GM12892 (cell line): ENCODE results near the gene FLII.

Source experiments
- DNase-seq: peaks from one replicate; pipeline ENCODE4 v3.0.0; 2011; ENCODE audit not compliant: insufficient read length
- FAIRE-seq: peaks from 2 replicates; lab custom pipeline; 2011; peaks lifted over from hg19 to GRCh38; lab: Jason Lieb, UNC
- POLR2A ChIP-seq: IDR thresholded peaks from 2 replicates; pipeline ENCODE4 v1.6.1; 2011; ENCODE audit warnings: low read depth, low read length, control low read depth
- POLR2AphosphoS5 ChIP-seq: IDR thresholded peaks from 2 replicates; pipeline ENCODE4 v1.6.1; 2011; ENCODE audit warnings: low read depth, low read length, control low read depth
- TAF1 ChIP-seq: IDR thresholded peaks from 2 replicates; pipeline ENCODE4 v1.6.1; 2011; ENCODE audit warnings: low read depth, mild to moderate bottlenecking, control low read depth, low read length, borderline replicate concordance

FLII gene

GRCh38 chr17:18257982-18258355 lies 569 bp downstream of the FLII start:
- FAIRE-seq (no peak), DNase-seq (peak; percentile 59)
- TF ChIP-seq POLR2AphosphoS5 (0 out of 2 replicates have a peak, but pooled peaks have one; percentile 17), POLR2A (0 out of 2 replicates have a peak, but pooled peaks have one; percentile 15), TAF1 (0 out of 2 replicates have a peak, but pooled peaks have one; percentile 33)

DNA sequence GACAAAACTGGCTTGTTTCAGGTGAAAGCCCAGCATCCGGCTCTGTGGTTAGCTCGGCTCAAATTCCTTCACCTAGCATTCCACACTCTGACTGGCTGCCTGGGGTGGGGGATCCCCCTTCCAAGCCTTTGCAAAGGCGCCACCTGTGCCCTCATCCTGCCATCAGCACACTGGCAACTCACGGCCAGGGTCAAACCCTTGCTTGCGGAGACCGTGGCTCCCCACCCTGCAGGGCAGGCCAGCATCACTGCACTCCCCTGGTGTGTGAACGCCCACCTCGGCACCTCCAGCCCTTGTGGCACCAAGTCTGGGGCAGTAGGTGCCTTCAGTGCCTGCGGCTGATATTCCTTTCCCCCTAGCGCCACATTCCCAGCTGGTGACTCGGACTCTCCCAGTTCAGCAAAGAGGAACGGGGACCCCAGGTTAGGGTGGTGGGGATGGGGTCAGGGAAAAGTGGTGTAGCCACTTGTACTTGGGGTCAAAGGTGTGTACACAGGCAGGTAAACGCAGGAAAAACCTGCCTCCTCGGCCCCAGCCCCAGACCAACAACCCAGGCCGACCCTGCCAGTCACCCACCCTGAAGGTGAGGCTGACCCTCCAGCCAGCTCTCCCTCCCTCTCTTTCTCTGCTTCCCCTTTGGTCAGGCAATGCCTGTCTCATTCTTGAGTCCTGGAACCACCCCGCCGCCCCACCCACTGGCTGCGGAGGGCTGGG lies 1.1 kb downstream of the FLII start:
- FAIRE-seq = peak; percentile 87
- DNase-seq = no peak
- TF ChIP-seq TAF1 (no peak), POLR2A (no peak), POLR2AphosphoS5 (no peak)

DNA sequence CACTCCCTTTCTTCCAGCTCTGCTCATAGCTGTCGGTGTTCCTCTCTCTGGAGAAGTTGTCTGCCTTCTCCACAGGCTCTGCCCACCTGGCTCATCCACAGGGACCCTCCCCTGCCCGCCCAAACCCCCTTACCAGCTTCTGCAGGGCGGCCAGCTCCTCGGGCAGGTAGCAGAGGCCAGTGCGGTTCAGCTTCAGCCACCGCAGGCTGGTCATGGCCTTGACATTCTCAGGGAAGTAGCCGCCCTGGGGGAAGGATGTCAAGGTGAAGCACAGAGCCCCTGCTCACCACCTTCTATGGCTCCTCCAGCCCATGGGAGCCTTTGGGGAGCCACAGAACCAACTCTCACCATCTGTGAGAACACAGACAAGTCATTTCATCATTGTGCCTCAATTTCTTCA lies 1.8 kb downstream of the FLII start:
- DNase-seq (no peak), FAIRE-seq (no peak)
- TF ChIP-seq POLR2A (no peak), POLR2AphosphoS5 (no peak), TAF1 (no peak)

GRCh38 chr17:18256351-18256750 lies 2.2 kb downstream of the FLII start:
- DNase-seq (no peak), FAIRE-seq (no peak)
- TF ChIP-seq POLR2AphosphoS5 (no peak), POLR2A (no peak), TAF1 (no peak)

DNA sequence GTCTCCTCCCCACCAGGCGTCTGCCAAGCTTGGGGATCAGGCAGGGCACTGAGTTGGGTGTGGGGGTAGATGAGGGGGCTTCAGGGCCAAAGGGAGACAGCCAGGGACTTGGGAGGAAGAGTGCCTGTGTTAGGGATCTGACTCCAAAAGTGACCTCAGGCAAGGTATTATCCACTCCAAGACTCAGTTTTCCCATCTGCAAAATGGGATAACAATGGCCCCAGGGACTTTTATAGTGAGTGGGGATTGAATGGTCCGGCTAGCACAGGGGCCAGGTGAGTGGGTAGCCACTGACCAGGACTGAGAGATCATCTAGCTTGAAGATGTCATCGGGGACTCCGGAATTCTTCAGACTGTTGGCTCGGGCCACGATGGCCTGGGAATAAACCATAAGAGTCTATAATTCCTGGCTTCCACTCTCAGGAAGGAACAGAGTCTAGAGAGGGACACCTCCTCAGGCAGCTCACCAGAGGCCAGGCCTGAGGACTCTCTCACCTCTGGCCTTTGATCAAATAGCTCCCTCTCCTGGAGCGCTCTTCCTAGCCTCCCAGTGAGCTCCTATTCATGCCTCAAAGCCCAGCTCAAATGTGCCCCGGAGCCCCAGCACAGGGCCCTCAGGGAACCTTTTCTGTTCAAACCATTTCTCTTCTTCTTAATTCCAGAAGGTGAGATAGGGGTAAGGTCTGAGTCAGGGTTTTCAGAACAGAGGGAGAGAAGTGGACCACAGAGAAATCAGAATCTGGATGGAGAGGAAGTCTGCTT lies 3.5 kb downstream of the FLII start:
- DNase-seq (no peak), FAIRE-seq (no peak)
- TF ChIP-seq POLR2A (no peak), POLR2AphosphoS5 (no peak), TAF1 (no peak)

DNA sequence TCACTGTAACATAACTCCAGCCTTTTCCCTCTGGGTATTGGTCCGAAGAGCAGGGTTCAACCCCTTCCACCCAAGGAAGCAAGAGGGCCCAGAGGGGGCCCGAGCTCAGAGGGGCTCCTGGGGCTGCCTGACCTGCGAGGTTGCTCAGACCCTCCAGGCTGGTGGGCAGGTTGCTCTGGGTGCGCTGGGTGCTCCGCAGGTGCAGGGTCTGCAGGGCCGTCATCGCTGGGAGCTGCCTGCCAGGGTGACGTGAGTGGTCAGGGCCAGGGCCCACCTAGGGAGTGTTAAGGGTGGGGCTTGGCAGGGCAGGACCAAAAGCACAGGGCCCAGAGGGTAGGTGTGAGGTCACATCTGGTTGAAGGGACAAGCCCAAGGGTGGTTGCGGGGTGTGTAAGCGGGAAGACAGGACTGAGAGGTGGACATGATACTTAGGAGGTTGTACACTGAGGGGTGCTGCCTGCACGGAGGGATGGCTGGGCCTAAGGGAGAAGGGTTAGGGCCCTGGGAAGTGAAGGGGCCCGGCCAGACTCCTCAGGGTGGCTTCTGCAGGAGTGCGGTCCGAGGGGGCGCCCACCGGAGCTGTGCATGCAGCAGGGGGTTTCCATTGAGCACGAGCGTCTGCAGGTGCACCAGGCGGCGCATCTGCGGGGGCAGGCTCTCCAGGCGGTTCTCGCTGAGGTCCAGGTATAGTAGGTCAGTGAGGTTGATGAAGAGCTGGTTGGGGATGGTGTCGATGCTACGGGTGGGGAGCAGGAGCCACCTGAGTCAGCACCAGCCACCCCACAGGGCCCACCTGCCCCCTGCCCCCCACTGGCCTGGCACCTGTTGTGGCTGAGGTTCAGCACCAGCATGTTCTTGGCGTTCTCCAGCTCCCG lies 4.4 kb downstream of the FLII start:
- TF ChIP-seq POLR2AphosphoS5 = no peak
- TF ChIP-seq TAF1 = no peak
- no peak for TF ChIP-seq POLR2A
- DNase-seq (no peak), FAIRE-seq (no peak)

- DNase-seq = no peak
- FAIRE-seq = no peak
- TF ChIP-seq POLR2AphosphoS5 (no peak), POLR2A (no peak), TAF1 (no peak)
Measured at GRCh38 chr17:18253187-18253884, 5.2 kb downstream of the FLII start.

- FAIRE-seq (no peak), DNase-seq (no peak)
- no peak for TF ChIP-seq TAF1
- no peak for TF ChIP-seq POLR2A
- no peak for TF ChIP-seq POLR2AphosphoS5
Measured at GRCh38 chr17:18252160-18252559, 6.4 kb downstream of the FLII start.

- TF ChIP-seq POLR2A = no peak
- no peak for TF ChIP-seq TAF1
- no peak for TF ChIP-seq POLR2AphosphoS5
- FAIRE-seq (no peak), DNase-seq (no peak)
Measured at GRCh38 chr17:18251204-18251603, 7.3 kb downstream of the FLII start.

DNA sequence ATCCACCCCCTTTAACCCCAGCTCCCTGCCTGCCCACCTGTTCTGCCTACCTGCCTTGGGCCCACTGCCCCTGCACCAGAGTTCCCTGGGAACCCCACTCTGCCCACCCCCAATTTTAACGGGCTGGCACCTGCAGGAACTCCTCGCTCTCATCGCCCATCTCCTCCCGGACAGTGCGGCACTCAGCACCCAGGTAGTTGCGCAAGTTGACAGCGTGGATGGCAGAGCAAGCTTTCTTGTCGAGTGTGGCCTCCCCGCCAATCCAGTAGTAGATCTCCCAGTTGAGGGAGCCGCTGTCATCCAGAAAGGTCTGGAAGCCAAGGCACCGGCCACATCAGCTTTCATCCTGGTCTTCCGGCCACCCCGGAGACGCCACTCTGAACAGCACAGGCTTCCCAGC lies 7.8 kb downstream of the FLII start:
- no peak for FAIRE-seq
- DNase-seq = no peak
- TF ChIP-seq POLR2A (no peak), POLR2AphosphoS5 (no peak), TAF1 (no peak)

GRCh38 chr17:18250259-18250658 lies 8.3 kb downstream of the FLII start:
- FAIRE-seq (no peak), DNase-seq (no peak)
- no peak for TF ChIP-seq POLR2A
- TF ChIP-seq TAF1 = no peak

GRCh38 chr17:18248811-18249210 lies 9.7 kb downstream of the FLII start:
- DNase-seq (no peak), FAIRE-seq (no peak)
- TF ChIP-seq TAF1 (no peak), POLR2A (no peak), POLR2AphosphoS5 (no peak)
